A549 (cell line): ENCODE results near the gene UBE2K.

Experiments
- CEBPB ChIP-seq, 2 experiments: fragments of >200 bp in 1 of 2; sonication (Bioruptor Twin) in 1 of 2; formaldehyde crosslinking in 1 of 2; IDR thresholded peaks; 2 replicates each; pipeline ENCODE4 v1.6.1; 2012 to 2016
- CHD2 ChIP-seq: fragments of 150-350 bp; IDR thresholded peaks from 2 replicates; pipeline ENCODE4 v1.6.1; 2014; ENCODE audit warnings: low read length; ENCODE audit not compliant: partially characterized antibody
- CTCF ChIP-seq: fragments of >200 bp; sonication (Bioruptor Twin); formaldehyde crosslinking; IDR thresholded peaks from 3 replicates; pipeline ENCODE4 v1.5.1; 2016
- EP300 ChIP-seq, 2 experiments: fragments of >200 bp; sonication (Bioruptor Twin); formaldehyde crosslinking; IDR thresholded peaks; 2 replicates in 1 of 2; 3 replicates in 1 of 2; pipeline ENCODE4 v1.6.1; 2016 to 2017
- HDAC2 ChIP-seq: fragments of 200-600 bp; sonication (generic); IDR thresholded peaks from 2 replicates; pipeline ENCODE4 v1.6.1; 2016
- MAFK ChIP-seq: fragments of 450-650 bp; IDR thresholded peaks from 2 replicates; pipeline ENCODE4 v1.6.1; 2014; ENCODE audit not compliant: partially characterized antibody
- POLR2A ChIP-seq: IDR thresholded peaks from 2 replicates; pipeline ENCODE4 v1.6.1; 2012; ENCODE audit warnings: mild to moderate bottlenecking, low read length
- RCOR1 ChIP-seq: fragments of 150-350 bp; IDR thresholded peaks from 2 replicates; pipeline ENCODE4 v1.6.1; 2014; ENCODE audit warnings: antibody characterized with exemption, low read length, low read depth
- RFX5 ChIP-seq: fragments of 450-650 bp; IDR thresholded peaks from 2 replicates; pipeline ENCODE4 v1.7.1; 2014; ENCODE audit warnings: antibody characterized with exemption, mild to moderate bottlenecking, moderate library complexity
- RNF2 ChIP-seq: fragments of 200-600 bp; sonication (generic); IDR thresholded peaks from 2 replicates; pipeline ENCODE4 v1.6.1; 2016; ENCODE audit warnings: low read depth, mild to moderate bottlenecking, antibody characterized with exemption, moderate library complexity, borderline replicate concordance
- SMC3 ChIP-seq: fragments of >200 bp; sonication (Bioruptor Twin); formaldehyde crosslinking; IDR thresholded peaks from 3 replicates; pipeline ENCODE4 v1.6.1; 2018; ENCODE audit warnings: inconsistent platforms
- ZSCAN20 ChIP-seq: fragments of 250-450 bp; sonication (Bioruptor Pico); IDR thresholded peaks from 2 replicates; pipeline ENCODE4 v1.8.0; 2022; ENCODE audit warnings: mild to moderate bottlenecking, moderate library complexity

DNA sequence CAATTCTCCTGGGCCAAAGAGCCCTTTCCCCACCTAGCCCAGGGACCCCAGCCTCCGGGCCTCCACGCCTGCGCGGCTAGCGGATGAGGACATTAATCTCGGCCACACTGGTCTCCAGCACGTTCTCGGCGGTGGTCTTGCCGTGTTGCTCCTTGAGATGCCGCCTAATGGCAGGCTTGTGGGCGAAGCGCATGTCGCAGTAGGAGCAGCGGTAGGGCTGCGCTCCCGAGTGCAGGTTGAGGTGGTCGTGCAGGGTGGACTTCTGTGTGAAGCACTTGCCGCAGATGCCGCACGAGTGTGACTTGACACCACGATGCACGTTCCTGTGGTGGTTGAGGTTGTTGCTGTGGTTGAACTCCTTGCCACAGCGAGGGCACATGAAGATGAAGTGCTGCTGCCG is 72.1 kb downstream of the UBE2K start:
- no peak for TF ChIP-seq CTCF
- TF ChIP-seq HDAC2 = no peak
- TF ChIP-seq CEBPB (IDR thresholded peaks at IDR 0.05) = no peak
- TF ChIP-seq ZSCAN20 (CRISPR knock-in tag) = no peak
- no peak for TF ChIP-seq MAFK
- TF ChIP-seq RFX5 = no peak
- no peak for TF ChIP-seq SMC3
- no peak for TF ChIP-seq EP300 (IDR thresholded peaks at IDR 0.05)
- TF ChIP-seq RCOR1 = no peak
- no peak for TF ChIP-seq POLR2A
- TF ChIP-seq CHD2 = no peak
- TF ChIP-seq RNF2 = no peak
